ENCODE measurements around the gene SCARB1. TPM values are rescaled to one million over a fixed set of nuclear protein-coding genes. Genes with fewer than 3 reads are reported as not detected.

Gene SCARB1
- total RNA-seq, 1 experiment from 2014 or later: 31.3 TPM

DNA sequence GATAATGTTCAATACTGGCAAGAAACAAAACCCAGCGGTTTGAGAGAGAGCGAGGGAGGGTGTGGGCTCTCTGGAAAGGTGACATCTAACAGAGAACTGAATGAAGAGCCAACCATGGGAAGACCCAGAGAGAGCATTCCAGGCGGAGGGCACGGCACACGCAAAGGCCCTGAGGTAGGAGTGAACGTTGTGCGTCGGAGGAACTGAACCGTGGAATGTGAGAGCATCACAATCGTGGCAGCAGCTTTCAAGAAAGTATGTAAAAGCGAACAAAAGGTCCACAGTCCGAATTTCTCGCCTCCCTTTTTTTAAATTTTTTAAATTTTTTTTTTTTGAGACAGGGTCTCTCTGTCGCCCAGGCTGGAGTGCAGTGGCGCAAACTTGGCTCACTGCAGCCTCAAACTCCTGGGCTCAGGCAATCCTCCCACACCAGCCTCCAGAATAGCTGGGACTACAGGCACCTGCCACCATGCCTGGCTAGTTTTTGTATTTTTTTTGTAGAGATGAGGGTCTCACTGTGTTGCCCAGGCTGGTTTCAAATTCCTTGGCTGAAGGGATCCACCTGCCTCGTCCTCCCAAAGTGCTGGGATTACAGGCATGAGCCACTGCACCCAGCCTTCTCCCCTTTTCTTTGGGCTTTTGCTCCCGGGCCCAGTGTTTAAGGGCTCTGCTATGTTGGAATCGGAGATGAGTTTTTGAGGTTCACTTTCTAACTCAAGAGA lies 15.3 kb upstream of the SCARB1 start:
- TF ChIP-seq CTCF (conservative IDR thresholded peaks at IDR 0.05): no peak

More for the DNA sequence above, 15.3 kb upstream of the SCARB1 start:
- H4K8ac ChIP-seq (replicated peaks; ENCODE audit: insufficient read length, low read depth, low read length): no peak overlapping the region
- H3T11ph ChIP-seq (ENCODE audit: low read length): no peak overlapping the region
- H3K56ac ChIP-seq (ENCODE audit: insufficient read length, low read depth, low read length): no peak overlapping the region
- no CpG with 5 or more reads among the region's 18 CpGs for WGBS (ENCODE audit: extremely low coverage, insufficient read length, low lambda C conversion rate)
- H3K27me3 ChIP-seq (ENCODE audit: insufficient read depth, low read length): no peaks in the 10 kb centered on the region
- H3K9me3 Mint-ChIP-seq: no peaks in the 10 kb centered on the region
- no peak overlapping the region for H3K9ac ChIP-seq (ENCODE audit: extremely low read depth, insufficient read length, low read length)
- H3K4me1 ChIP-seq (ENCODE audit: insufficient read depth, low read length): peaks cover 5% of the 10 kb centered on the region; the same call in 1 of the 2 replicates
- no peak overlapping the region for H4K5ac ChIP-seq (ENCODE audit: insufficient read length, low read depth, low read length)
- no peak overlapping the region for H3K4me2 ChIP-seq (ENCODE audit: insufficient read depth, insufficient read length, low read length)
- H3K36me3 Mint-ChIP-seq (ENCODE audit: insufficient read depth in 1 of 3, low read depth in 3 of 3): no peaks in the 10 kb centered on the region
- H3K27ac Mint-ChIP-seq: peak overlapping the region in 1 of 3 experiments; percentile 24; a peak in 1 of 7 replicates
- no peaks in the 10 kb centered on the region for H4K20me1 ChIP-seq (ENCODE audit: control insufficient read depth, insufficient read depth, insufficient read length)
- no peak overlapping the region for H3K14ac ChIP-seq (ENCODE audit: insufficient read depth, low read length)
- H3K23me2 ChIP-seq (ENCODE audit: insufficient read length, low read depth, low read length, poor library complexity, severe bottlenecking): no peaks in the 10 kb centered on the region
- H3K4me3 Mint-ChIP-seq: no peak overlapping the region
- no peaks in the 10 kb centered on the region for H3K9me3 ChIP-seq (ENCODE audit: control insufficient read depth, low read depth, low read length)
- H4K91ac ChIP-seq (ENCODE audit: insufficient read length, low read depth, low read length): no peak overlapping the region
- no peak overlapping the region for H3K27ac ChIP-seq (ENCODE audit: insufficient read length, low read depth, low read length)
- no peak overlapping the region for H2BK20ac ChIP-seq (ENCODE audit: low read depth, low read length, poor library complexity, severe bottlenecking)
- H2BK15ac ChIP-seq (ENCODE audit: low read depth, low read length): no peak overlapping the region
- no peak for DNase-seq
- H3K4ac ChIP-seq (ENCODE audit: low read depth, low read length): no peak overlapping the region
- H3K27me3 Mint-ChIP-seq (ENCODE audit: low read depth): peaks cover 3% of the 10 kb centered on the region
- no peak overlapping the region for H2AFZ ChIP-seq (ENCODE audit: low read length)
- H3K4me1 Mint-ChIP-seq: peaks cover 9 to 13% of the 10 kb centered on the region in 2 experiments
- no peak overlapping the region for H3K23ac ChIP-seq (ENCODE audit: insufficient read length, low read depth, low read length)
- H2BK12ac ChIP-seq (ENCODE audit: insufficient read length, low read depth, low read length): no peak overlapping the region
- no peak overlapping the region for H2BK5ac ChIP-seq (ENCODE audit: insufficient read length, low read length)
- no peaks in the 10 kb centered on the region for H3K79me1 ChIP-seq (ENCODE audit: insufficient read depth, low read depth, low read length, poor library complexity, severe bottlenecking)
- H3K18ac ChIP-seq (ENCODE audit: insufficient read length, low read depth, low read length): no peak overlapping the region
- H2BK120ac ChIP-seq (ENCODE audit: low read depth, low read length, poor library complexity, severe bottlenecking): no peak overlapping the region
- no peak overlapping the region for H2AK5ac ChIP-seq (ENCODE audit: insufficient read length, low read length)
- H3K79me2 ChIP-seq (ENCODE audit: insufficient read depth, low read length): no peaks in the 10 kb centered on the region
